HG03066 (cell line): ENCODE results near the gene TAS1R3.

Source experiments
- ATAC-seq: cut with Tn5 transposase; IDR thresholded peaks from one replicate; pipeline ENCODE4 v1.9.1; 2021; ENCODE audit warnings: low read depth; ENCODE audit not compliant: unreplicated experiment

The TAS1R3 gene

DNA sequence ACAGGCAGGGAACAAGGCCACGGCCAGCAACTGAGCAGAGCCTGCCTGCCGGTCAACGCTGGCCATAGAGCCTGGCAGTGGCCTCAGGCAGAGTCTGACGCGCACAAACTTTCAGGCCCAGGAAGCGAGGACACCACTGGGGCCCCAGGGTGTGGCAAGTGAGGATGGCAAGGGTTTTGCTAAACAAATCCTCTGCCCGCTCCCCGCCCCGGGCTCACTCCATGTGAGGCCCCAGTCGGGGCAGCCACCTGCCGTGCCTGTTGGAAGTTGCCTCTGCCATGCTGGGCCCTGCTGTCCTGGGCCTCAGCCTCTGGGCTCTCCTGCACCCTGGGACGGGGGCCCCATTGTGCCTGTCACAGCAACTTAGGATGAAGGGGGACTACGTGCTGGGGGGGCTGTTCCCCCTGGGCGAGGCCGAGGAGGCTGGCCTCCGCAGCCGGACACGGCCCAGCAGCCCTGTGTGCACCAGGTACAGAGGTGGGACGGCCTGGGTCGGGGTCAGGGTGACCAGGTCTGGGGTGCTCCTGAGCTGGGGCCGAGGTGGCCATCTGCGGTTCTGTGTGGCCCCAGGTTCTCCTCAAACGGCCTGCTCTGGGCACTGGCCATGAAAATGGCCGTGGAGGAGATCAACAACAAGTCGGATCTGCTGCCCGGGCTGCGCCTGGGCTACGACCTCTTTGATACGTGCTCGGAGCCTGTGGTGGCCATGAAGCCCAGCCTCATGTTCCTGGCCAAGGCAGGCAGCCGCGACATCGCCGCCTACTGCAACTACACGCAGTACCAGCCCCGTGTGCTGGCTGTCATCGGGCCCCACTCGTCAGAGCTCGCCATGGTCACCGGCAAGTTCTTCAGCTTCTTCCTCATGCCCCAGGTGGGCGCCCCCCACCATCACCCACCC, at the start of gene TAS1R3:
TSS of gene TAS1R3 (plus strand) at position 213 of the 898 bp plus-strand sequence. CDS start at position 279, 66 bp downstream.
- no peak for ATAC-seq

DNA sequence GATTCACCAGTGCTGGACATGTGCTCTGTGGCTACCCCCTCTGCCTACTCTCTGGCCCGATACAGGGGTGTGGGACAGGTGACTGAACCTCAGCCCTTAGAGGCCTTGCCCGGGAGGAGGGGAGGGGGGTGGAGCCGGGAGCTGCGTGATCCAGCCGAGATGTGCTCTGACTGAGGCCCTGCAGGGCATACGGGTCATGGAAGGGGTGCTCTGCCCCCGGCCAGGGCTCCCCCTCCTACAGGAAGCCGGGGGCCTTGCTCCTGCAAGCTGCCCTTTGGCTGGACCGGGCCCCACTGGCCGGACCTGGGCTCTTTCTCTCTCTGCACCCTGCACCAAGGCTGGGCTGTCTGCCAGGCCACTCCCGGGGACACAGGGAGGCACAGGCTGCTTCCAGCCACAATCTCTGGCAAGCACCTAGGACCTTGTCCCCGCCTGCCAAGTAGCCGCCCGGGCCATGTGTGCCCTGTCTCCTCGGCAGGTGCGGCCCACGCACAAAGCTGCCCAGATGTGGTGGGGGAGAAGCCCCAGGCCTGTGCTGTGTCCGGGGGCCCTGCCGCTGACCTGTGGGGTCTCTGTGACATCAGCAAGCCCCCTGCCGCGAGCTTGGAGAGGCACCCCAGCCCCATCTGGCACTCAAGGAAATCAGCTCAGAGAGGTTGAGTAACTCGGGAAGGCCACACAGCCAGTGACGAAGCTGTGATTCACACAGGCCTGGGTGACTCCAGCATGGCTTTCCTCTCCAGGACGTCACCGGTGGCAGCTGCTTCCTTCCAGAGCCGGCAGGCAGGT, 49.4 kb upstream of the TAS1R3 start:
- ATAC-seq, result no peak

DNA sequence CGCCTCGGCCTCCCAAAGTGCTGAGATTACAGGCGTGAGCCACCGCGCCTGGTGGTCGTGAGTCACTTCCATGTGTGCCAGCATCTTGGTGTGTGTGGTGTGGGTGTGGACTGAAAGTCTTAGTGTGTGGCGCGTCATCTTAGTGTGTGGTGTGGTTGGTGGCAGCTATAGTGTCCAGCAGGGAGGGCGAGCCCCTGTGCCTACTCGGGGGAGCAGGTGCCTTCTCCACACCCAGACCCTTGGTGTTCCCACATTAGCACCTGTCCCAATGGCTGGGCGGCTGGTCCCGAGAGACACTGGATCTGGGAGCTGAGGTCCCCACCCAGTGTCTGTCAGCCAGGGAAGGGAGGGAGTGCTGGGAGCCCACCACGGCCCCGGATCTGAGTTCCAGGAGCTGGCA, 48.1 kb upstream of the TAS1R3 start:
- no peak for ATAC-seq

DNA sequence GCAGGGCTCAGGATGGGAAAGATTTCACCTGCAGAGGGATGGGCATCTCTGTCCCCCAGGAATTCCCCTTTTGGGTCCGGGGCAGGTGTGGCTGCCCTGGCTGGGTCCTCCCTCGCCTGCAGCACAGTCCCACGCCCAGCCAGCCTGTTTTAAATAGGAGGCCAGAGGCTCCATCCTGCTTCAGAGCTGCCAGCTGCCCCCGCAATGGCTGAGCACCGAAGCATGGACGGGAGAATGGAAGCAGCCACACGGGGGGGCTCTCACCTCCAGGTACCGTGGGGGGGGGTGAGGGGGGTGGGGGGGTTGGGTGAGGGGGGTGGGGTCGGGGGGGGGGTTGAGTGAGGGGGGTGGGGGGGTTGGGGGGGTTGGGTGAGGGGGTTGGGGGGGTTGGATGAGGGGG, 47.3 kb upstream of the TAS1R3 start:
- no peak for ATAC-seq

DNA sequence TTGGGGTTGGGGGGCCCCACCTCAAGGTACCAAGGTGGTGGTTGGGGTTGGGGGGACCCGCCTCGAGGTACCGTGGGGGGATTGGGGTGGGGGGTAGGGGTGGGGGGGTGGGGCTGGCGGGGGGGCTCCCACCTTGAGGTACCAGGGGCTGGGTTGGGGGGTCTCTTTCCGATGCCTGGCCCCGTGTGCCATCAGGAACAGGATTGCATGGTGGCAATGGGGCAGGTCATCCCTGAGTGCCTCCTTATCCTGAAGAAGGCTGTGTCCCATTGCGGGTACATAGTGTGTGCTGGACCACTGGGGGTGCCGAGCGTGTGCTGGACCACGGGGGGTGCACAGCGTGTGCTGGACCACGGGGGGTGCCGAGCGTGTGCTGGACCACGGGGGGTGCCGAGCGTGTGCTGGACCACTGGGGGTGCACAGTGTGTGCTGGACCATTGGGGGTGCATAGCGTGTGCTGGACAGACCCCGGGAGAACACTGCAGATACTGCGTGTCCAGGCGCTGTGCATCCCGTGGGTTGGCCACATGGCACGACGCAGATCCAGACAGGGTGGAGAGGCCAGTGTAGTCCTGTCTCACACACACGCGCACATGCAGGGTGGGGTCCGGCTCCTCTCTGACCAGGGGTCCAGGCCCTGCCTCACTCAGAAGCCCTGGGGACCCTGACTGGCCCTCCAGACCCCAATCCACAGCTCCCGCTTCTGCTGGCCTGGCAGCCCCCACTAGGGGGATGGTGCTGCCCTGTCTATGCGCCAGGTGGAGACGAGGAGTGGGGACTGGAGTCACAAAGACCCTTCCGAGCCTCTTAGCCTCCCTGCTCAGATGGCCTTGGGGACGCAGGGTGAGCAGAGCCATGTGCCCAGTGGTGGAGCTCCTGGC, 46.6 kb upstream of the TAS1R3 start:
- ATAC-seq, result no peak

DNA sequence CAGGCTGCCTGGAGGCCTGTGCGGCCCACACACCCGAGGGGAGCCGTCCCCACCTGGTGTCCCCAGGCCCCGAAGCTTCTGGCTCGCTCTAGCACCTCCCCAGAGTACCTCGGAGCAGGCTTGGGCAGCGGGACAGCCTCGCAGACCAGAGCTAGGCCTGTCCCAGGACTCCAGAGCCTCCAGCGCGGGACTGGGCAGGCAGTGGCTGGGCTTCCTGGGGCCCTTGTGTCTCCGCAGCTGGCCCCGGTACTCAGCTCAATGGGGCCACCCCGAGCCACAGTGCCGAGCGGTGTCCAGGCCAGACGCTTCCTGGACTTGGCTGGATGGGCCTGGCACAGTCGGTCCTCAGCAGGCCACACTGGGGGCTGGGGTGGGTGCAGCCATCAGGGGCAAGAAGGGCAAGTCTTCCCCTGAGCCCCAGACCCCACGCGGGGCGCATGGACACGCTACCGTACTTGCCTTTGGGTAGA, 45.9 kb upstream of the TAS1R3 start:
- ATAC-seq, result no peak

DNA sequence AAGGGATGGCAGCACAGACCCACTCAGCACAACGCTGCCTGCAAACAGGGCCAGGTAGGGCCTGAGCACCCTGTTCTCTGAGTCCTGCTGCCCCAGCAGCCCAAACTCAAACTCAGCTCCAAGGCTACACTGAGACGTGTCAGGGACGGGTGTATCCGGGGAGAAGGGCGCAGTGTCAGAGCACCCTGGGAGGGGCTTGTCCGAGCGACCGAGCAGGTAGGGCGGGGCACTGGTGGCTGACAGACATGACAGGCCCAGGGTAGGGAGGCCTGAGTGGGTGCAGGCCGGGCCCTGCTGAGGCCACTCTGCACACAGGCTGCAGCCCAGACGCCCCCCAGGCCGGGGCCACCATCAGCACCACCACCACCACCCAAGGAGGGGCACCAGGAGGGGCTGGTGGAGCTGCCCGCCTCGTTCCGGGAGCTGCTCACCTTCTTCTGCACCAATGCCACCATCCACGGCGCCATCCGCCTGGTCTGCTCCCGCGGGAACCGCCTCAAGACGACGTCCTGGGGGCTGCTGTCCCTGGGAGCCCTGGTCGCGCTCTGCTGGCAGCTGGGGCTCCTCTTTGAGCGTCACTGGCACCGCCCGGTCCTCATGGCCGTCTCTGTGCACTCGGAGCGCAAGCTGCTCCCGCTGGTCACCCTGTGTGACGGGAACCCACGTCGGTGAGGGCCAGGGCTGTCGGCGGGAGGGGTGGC, 45.3 kb upstream of the TAS1R3 start:
- no peak for ATAC-seq

DNA sequence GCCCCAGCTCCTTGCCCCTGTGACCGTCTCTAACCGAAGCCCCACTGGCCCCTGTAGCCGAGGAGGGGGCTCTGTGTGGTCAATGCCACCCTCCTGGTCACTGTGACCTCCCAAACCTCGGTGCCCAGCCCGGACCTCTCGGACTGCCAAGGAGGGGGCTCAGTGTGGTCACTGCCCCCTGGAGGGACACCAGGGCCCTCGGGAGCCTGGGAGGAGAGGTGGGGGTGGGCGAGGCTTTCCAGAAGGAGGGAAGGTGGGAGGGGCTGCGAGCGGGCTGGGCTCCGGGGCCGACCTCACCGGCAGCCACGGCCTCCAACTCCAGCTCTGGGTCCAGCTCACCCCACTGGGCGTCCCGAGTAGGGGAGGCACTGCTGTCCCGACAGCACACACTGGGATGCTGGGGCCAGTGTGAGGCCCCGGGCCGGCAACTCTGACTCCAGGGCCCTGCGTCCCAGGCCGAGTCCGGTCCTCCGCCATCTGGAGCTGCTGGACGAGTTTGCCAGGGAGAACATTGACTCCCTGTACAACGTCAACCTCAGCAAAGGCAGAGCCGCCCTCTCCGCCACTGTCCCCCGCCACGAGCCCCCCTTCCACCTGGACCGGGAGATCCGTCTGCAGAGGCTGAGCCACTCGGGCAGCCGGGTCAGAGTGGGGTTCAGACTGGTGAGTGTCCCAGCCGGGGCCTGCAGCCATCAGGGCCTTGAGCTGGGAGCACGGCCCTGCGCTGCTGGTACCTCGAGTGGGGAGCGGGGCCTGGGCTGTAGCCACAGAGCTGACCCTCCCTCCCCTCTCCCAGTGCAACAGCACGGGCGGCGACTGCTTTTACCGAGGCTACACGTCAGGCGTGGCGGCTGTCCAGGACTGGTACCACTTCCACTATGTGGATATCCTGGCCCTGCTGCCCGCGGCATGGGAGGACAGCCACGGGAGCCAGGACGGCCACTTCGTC, 44.5 kb upstream of the TAS1R3 start:
- no peak for ATAC-seq

DNA sequence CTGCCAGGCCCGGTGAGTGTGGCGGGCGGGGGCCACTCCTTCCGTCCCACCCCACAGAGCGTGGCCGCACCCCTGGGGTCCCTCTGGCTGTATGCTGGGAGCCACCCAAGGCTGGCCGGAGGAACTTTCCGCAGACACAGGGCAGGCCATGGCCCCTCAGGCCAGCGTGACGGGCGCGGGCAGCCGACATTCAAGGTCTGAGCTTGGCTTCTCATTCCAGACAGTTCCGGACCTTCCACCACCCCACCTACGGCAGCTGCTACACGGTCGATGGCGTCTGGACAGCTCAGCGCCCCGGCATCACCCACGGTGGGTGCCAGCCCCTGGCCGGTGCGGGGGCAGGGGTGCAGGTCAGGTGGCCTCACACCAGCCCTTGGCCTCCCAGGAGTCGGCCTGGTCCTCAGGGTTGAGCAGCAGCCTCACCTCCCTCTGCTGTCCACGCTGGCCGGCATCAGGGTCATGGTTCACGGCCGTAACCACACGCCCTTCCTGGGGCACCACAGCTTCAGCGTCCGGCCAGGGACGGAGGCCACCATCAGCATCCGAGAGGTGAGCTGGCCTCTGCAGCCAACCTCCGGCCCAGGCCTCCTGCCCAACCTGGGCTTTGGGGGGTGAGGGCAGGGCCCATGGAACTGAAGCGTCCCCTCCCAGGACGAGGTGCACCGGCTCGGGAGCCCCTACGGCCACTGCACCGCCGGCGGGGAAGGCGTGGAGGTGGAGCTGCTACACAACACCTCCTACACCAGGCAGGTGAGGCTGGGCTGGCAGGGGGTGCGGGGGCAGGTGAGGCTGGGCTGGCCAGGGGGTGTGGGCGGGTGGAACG, 43.6 kb upstream of the TAS1R3 start:
- ATAC-seq, result no peak

DNA sequence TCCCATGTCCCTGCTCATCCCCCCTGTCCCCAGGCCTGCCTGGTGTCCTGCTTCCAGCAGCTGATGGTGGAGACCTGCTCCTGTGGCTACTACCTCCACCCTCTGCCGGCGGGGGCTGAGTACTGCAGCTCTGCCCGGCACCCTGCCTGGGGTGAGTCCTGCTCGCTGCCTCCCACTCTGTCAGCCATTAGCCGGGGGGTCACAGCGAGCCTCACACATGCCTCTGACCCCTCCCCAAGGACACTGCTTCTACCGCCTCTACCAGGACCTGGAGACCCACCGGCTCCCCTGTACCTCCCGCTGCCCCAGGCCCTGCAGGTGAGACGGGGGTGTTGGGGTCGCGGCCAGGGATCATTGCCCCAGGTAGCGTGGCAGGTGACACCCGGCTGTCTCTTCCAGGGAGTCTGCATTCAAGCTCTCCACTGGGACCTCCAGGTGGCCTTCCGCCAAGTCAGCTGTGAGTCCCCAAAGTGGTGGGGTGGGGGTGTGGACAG, 40.8 kb upstream of the TAS1R3 start:
- ATAC-seq, result no peak

DNA sequence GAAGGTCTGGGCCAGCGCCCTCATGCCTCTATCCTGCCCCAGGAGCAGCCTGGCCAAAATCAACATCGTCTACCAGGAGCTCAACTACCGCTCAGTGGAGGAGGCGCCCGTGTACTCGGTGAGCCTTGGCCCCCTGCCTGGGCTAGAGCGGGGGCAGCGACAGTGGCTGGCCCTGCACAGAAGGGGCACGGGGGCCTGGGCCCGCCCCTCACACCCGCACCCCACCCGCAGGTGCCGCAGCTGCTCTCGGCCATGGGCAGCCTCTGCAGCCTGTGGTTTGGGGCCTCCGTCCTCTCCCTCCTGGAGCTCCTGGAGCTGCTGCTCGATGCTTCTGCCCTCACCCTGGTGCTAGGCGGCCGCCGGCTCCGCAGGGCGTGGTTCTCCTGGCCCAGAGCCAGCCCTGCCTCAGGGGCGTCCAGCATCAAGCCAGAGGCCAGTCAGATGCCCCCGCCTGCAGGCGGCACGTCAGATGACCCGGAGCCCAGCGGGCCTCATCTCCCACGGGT, 40.0 kb upstream of the TAS1R3 start:
- ATAC-seq, result no peak

DNA sequence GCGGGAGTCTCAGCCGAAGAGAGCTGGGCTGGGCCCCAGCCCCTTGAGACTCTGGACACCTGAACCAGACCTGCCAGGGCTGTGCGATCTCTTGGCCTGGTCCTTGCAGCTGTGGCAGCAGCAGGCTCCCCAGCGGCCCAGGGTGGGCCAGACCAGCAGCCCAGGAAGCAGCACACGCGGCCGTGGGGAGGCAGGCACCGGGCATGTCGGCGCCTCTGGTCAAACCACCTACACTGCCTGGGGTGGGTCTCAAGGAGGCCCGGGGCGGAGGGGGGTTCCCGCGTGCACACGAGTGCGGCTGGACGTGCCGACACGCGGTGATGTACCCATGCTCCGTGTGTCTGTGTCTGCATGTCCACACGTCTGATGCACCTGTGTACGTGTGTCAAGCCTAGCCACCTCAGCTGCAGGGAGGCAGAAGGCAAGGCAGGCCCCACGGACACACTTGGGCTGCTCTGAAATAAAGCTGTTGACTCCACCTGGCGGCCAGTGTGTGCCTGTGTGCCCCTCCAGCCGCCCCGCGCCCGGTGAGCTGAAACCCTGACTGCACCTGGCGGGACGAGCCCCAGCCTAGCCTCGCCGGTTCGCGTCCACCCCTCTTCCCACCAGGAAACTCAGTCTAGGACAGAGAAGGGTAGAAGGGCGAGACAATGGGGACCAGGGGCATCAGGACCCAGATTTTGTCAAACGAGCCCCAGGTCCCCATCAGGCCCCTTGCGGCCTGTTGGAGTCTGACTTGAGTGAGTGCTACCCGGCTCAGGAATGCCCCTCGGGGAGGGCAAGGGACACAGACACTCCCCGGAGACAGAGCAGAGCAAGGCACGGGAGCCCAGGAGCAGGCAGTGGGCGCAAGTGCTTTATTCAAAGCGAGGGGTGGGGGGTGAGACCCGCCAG, 39.3 kb upstream of the TAS1R3 start:
- no peak for ATAC-seq

DNA sequence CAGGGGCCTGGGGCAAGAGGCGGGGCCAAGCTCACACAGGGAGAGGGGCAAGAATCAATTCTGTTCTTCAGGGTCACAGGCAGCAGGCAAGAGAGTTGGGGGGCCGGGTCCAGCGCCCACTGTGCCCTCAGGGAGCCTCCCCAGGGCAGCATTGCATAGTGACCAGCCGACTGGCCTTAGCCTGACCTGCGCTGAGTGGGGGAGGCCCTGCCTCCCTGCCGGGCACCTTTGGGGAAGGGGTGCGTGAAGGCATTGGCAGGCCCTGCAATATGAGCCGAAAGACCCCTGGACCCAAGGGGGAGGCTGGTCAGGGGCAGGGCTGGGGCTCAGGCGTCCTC, 38.7 kb upstream of the TAS1R3 start:
- no peak for ATAC-seq

DNA sequence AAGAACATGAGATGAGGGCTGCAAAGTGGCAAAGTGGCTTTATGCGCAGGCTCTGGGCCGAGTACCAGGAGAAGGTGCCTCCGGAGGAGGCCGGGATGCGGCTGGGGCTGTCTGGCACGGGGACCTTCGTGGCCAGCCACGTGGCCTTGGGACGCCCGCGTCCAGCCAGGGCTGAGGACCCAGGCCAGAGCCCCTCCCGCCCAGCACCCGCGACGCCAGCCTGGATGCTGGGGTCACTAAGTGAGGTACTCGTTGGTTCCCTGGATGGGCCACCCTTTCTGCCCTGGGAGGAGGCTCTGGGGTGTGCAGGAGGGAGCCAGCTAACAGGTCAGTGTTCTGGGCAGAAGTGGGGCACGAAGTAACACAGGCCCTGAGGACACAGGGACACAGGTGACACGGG, 38.2 kb upstream of the TAS1R3 start:
- ATAC-seq, result no peak

DNA sequence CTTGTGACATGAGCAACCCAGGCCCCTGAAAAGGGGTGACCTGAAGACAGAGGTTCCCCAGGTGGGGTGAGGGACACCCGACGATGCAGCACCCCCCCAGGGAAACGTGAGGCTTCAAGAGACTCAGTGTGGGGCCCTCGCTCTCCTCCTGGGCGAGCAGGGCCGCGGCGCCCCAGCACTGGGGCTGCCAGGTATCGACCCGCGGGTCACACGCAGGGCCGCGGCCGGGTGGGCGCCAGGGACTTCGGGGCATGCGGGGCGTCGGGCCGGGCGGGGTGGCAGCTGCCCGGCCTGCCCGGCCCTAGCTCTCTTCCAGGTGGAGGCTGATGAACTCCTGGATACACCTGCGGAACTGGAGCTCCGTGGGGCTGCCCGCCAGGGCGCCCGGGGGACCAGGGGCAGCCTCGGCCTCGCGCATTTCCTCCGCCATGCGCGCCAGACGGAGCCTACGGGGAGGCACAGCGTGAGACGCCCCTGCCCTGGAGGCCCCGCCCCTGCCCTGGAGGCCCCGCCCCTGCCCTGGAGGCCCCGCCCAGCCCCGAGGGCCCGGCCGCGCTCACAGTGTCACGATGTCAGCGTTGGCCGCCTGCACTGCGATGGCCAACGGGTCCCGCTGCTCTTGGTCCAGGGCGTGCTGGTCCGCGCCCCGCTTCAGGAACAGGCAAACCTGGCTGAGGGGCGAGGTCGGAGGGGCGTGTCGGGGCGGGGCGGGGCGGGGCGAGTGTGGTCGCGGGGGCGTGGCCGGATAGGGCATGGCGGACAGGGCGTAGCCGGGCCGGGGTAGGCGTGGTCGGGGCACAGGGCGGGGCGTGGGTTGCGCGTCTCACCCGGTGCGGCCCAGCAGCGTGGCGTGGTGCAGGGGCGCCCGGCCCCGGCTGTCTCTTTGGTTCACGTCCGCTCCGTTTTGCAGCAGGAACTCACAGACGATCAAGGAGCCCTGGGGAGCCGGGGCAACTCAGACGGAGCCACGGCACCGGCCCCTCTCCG, 37.5 kb upstream of the TAS1R3 start:
- ATAC-seq, result no peak
